ENCODE data around the gene FOXP2. TPM values are rescaled to one million over a fixed set of nuclear protein-coding genes. Genes with fewer than 3 reads are reported as not detected.

The FOXP2 gene
- total and polyA plus RNA-seq, 10 of the 15 experiments (the other 5 are each of a cell fraction or from before 2014, with no cell fraction given) = 0.99 to 2.5 (median 1.8) TPM

- no peak for TF ChIP-seq ZSCAN29 (IDR thresholded peaks at IDR 0.05)
- no peak for TF ChIP-seq SMC3 (IDR thresholded peaks at IDR 0.05; ENCODE audit: borderline replicate concordance, low read length)
- peak; percentile 93 for TF ChIP-seq ATF2 (IDR thresholded peaks at IDR 0.05; ENCODE audit: low read length)
- no peak for TF ChIP-seq ZBTB4 (CRISPR knock-in tag; IDR thresholded peaks at IDR 0.05)
- TF ChIP-seq RAD21 (IDR thresholded peaks at IDR 0.05; ENCODE audit: insufficient read depth, low read depth, low read length) = no peak
- no peak; the same call in 1 of the 2 replicates for TF ChIP-seq DPF2 (IDR thresholded peaks at IDR 0.05)
- TF ChIP-seq RUNX3 (IDR thresholded peaks at IDR 0.05; ENCODE audit: low read length) = peak; percentile 94
- TF ChIP-seq IRF4 (IDR thresholded peaks at IDR 0.05; ENCODE audit: low read depth, low read length) = peak; percentile 82; the same call in 1 of the 2 replicates
- no peak for TF ChIP-seq MXI1 (IDR thresholded peaks at IDR 0.05; ENCODE audit: low read depth, low read length)
- no peak for TF ChIP-seq PBX3 (IDR thresholded peaks at IDR 0.05; ENCODE audit: insufficient replicate concordance, low read depth, low read length)
- TF ChIP-seq EGR1 (IDR thresholded peaks at IDR 0.05; ENCODE audit: borderline replicate concordance in 1 of 2, low read depth in 2 of 2, low read length in 2 of 2) = no peak
- TF ChIP-seq RFX5 (IDR thresholded peaks at IDR 0.05; ENCODE audit: low read depth, low read length) = no peak
- no peak for TF ChIP-seq ELK1 (IDR thresholded peaks at IDR 0.05; ENCODE audit: low read depth, low read length)
- no peak for TF ChIP-seq MLLT1 (IDR thresholded peaks at IDR 0.05)
- no peak for TF ChIP-seq RAD51 (IDR thresholded peaks at IDR 0.05)
- no peak for TF ChIP-seq ASH2L (IDR thresholded peaks at IDR 0.05; ENCODE audit: borderline replicate concordance, low read depth)
- no peak for TF ChIP-seq USF1 (IDR thresholded peaks at IDR 0.05; ENCODE audit: borderline replicate concordance, extremely low read length, insufficient read depth, low read depth, low read length)
- no peak for TF ChIP-seq HDAC2 (IDR thresholded peaks at IDR 0.05)
- peak; percentile 88; the same call in 1 of the 2 replicates for TF ChIP-seq FOXM1 (IDR thresholded peaks at IDR 0.05; ENCODE audit: low read depth, low read length)
- no peak for TF ChIP-seq HSF1 (IDR thresholded peaks at IDR 0.05; ENCODE audit: low read depth, low read length)
These were observed 304.2 kb downstream of the FOXP2 start (continued) for GRCh38 chr7:114718861-114719260.

Measured in GM12878 (cell line).